HFFc6 (cell line): Measurements from ENCODE around the gene AFAP1. TPM values are rescaled to one million over a fixed set of nuclear protein-coding genes. Genes with fewer than 3 reads are reported as not detected.
A peak's percentile ranks its signal among the peaks of the same experiment; 100 is the strongest.

Experiments
- DNase-seq: peaks from one replicate; pipeline ENCODE4 v3.0.0-alpha.2; 2018
- H3K27ac Mint-ChIP-seq: 2 replicates; pipeline ENCODE4 v1.8.0; 2020; ENCODE audit warnings: mild to moderate bottlenecking, mixed read lengths
- H3K27me3 Mint-ChIP-seq: 2 replicates; pipeline ENCODE4 v1.8.0; 2021; ENCODE audit warnings: mild to moderate bottlenecking, moderate library complexity, mixed read lengths; ENCODE audit not compliant: insufficient read depth
- H3K36me3 Mint-ChIP-seq: 2 replicates; pipeline ENCODE4 v1.8.0; 2021; ENCODE audit warnings: low read depth, mixed read lengths
- H3K4me1 Mint-ChIP-seq: 2 replicates; pipeline ENCODE4 v1.8.0; 2020; ENCODE audit warnings: low read depth, mixed read lengths
- H3K4me3 Mint-ChIP-seq: 2 replicates; pipeline ENCODE4 v1.8.0; 2020; ENCODE audit warnings: mild to moderate bottlenecking, moderate library complexity, mixed read lengths
- H3K9me3 Mint-ChIP-seq: 2 replicates; pipeline ENCODE4 v1.8.0; 2020; ENCODE audit warnings: mild to moderate bottlenecking, mixed read lengths
- total RNA-seq, 6 experiments: library from RNA; stranded (reverse); fragmentation: NEBNext Ultra II Directional; extraction: Animal tissue kit (Norgen Biotek cat#: 25700); gene quantifications; 2 replicates in 1 of 6; 3 replicates in 5 of 6; pipeline ENCODE4 v1.2.3, GENCODE V29; 2021
- TF ChIP-seq, protein P1 (sequence below): fragments of 200-600 bp; sonication (generic); IDR thresholded peaks from 2 replicates; pipeline ENCODE4 v1.5.0; 2021; ENCODE audit warnings: antibody characterized with exemption, mild to moderate bottlenecking

AFAP1 gene
- total RNA-seq, 6 experiments from 2014 or later, result 99.7 to 116 (median 107) TPM

- TF ChIP-seq, protein P1, sequence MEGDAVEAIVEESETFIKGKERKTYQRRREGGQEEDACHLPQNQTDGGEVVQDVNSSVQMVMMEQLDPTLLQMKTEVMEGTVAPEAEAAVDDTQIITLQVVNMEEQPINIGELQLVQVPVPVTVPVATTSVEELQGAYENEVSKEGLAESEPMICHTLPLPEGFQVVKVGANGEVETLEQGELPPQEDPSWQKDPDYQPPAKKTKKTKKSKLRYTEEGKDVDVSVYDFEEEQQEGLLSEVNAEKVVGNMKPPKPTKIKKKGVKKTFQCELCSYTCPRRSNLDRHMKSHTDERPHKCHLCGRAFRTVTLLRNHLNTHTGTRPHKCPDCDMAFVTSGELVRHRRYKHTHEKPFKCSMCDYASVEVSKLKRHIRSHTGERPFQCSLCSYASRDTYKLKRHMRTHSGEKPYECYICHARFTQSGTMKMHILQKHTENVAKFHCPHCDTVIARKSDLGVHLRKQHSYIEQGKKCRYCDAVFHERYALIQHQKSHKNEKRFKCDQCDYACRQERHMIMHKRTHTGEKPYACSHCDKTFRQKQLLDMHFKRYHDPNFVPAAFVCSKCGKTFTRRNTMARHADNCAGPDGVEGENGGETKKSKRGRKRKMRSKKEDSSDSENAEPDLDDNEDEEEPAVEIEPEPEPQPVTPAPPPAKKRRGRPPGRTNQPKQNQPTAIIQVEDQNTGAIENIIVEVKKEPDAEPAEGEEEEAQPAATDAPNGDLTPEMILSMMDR, result no peak
- peaks cover 92% of the 10 kb centered on the region for H3K4me1 Mint-ChIP-seq
- peak overlapping the region; percentile 57 for H3K27ac Mint-ChIP-seq
- H3K4me3 Mint-ChIP-seq, result no peak overlapping the region
- H3K36me3 Mint-ChIP-seq, result peaks cover 81% of the 10 kb centered on the region
- H3K9me3 Mint-ChIP-seq, result peaks cover 7% of the 10 kb centered on the region; the same call in 1 of the 2 replicates
- no peak for DNase-seq
- H3K27me3 Mint-ChIP-seq, result peaks cover 11% of the 10 kb centered on the region
Observed at GRCh38 chr4:7864685-7865084, 75.0 kb downstream of the AFAP1 start.

- Mint-ChIP-seq H3K27ac (peak overlapping the region; percentile 57), H3K27me3 (peaks cover 11% of the 10 kb centered on the region), H3K4me3 (peak overlapping the region; percentile 25; the same call in 1 of the 2 replicates), H3K9me3 (peaks cover 7% of the 10 kb centered on the region; the same call in 1 of the 2 replicates), H3K4me1 (peaks cover 92% of the 10 kb centered on the region), H3K36me3 (peaks cover 79% of the 10 kb centered on the region)
- DNase-seq, result no peak
- TF ChIP-seq, protein P1, result no peak
Observed at GRCh38 chr4:7863911-7864681, 75.6 kb downstream of the AFAP1 start.

- peak overlapping the region; percentile 50 for H3K4me3 Mint-ChIP-seq
- peaks cover 7% of the 10 kb centered on the region; the same call in 1 of the 2 replicates for H3K9me3 Mint-ChIP-seq
- TF ChIP-seq, protein P1, result no peak
- H3K27me3 Mint-ChIP-seq, result peaks cover 16% of the 10 kb centered on the region
- peaks cover 92% of the 10 kb centered on the region for H3K4me1 Mint-ChIP-seq
- H3K36me3 Mint-ChIP-seq, result peaks cover 83% of the 10 kb centered on the region
- DNase-seq, result no peak
- peak overlapping the region; percentile 96 for H3K27ac Mint-ChIP-seq
Observed at GRCh38 chr4:7862561-7863192, 77.0 kb downstream of the AFAP1 start.

- peak overlapping the region; percentile 96 for H3K27ac Mint-ChIP-seq
- H3K27me3 Mint-ChIP-seq, result peaks cover 17% of the 10 kb centered on the region
- H3K4me3 Mint-ChIP-seq, result peak overlapping the region; percentile 50
- H3K4me1 Mint-ChIP-seq, result peaks cover 95% of the 10 kb centered on the region
- TF ChIP-seq, protein P1, result peak; percentile 20; the same call in 1 of the 2 replicates
- H3K36me3 Mint-ChIP-seq, result peaks cover 83% of the 10 kb centered on the region
- peak; percentile 93 for DNase-seq
- peaks cover 7% of the 10 kb centered on the region; the same call in 1 of the 2 replicates for H3K9me3 Mint-ChIP-seq
Observed at GRCh38 chr4:7861440-7861881, 78.2 kb downstream of the AFAP1 start.

DNA sequence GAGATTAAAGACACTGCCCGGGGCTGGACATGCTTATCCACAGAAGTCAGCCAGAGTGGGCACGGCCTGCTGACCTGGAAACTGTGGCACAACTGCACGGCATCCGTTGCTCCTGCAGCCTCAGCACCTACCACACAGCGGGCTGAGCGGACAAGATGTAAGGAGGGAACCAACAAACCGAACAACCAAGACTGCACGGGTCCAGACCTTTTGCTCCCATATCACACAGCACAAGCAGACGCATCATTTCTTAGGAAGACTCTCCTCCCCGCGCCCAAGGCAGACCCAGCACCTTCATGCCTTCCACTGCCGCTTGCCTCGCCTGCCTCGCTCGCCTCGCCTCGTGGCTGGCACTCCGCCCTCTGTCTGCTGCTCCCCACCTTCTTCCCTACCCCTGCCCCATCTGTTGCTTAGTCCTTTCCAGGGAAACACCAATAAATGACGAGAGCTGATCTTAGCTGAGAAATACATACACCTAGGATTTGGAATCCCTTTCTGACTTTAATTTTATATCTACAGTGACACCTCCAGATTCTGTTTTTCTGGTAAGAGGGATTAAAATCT lies 79.0 kb downstream of the AFAP1 start:
- peaks cover 7% of the 10 kb centered on the region; the same call in 1 of the 2 replicates for H3K9me3 Mint-ChIP-seq
- TF ChIP-seq, protein P1, result no peak
- H3K4me1 Mint-ChIP-seq, result peaks cover 100% of the 10 kb centered on the region
- peak overlapping the region; percentile 96 for H3K27ac Mint-ChIP-seq
- peaks cover 21% of the 10 kb centered on the region for H3K27me3 Mint-ChIP-seq
- H3K4me3 Mint-ChIP-seq, result peak overlapping the region; percentile 50
- DNase-seq, result no peak
- H3K36me3 Mint-ChIP-seq, result peaks cover 83% of the 10 kb centered on the region
